Right lobe of liver (tissue), 6 donors: ENCODE measurements around the gene TPST1. TPM values are rescaled to one million over a fixed set of nuclear protein-coding genes. Genes with fewer than 3 reads are reported as not detected.

Source experiments
- ATAC-seq, 4 donors: fragments of 200-7000 bp; cut with Tn5 transposase; one replicate each; pipeline ENCODE4 v1.9.1; 2020; ENCODE audit warnings: mild to moderate bottlenecking in 4 of 4, moderate library complexity in 4 of 4
- DNase-seq, 3 donors: peaks; one replicate each; pipeline ENCODE4 v3.0.0-alpha.2; 2020
- H3K27ac ChIP-seq, 3 donors: fragments of 200-600 bp; one replicate each; pipeline ENCODE4 v1.8.0; 2022
- H3K27me3 ChIP-seq, 2 donors: fragments of 200-600 bp; one replicate each; pipeline ENCODE4 v1.8.0; 2022
- H3K36me3 ChIP-seq, 4 donors: fragments of 200-600 bp; sonication (generic) in 1 of 4; one replicate each; pipeline versions ENCODE4 v1.5.1 to v1.8.0; 2017 to 2022; ENCODE audit warnings: control low read depth in 1 of 4
- H3K4me1 ChIP-seq, 4 donors: fragments of 200-600 bp; sonication (generic) in 1 of 4; one replicate each; pipeline versions ENCODE4 v1.5.1 to v1.8.0; 2017 to 2022; ENCODE audit warnings: control low read depth in 1 of 4
- H3K4me3 ChIP-seq, 3 donors: fragments of 200-600 bp; one replicate each; pipeline ENCODE4 v1.8.0; 2022
- H3K9me3 ChIP-seq, 4 donors: fragments of 200-600 bp; sonication (generic) in 1 of 4; one replicate each; pipeline versions ENCODE4 v1.5.1 to v1.8.0; 2017 to 2022; ENCODE audit warnings: control low read depth in 1 of 4
- CTCF ChIP-seq, 4 donors: fragments of 200-600 bp in 3 of 4; fragments of 450-650 bp in 1 of 4; IDR thresholded peaks; one replicate each; pipeline versions ENCODE4 v1.5.1 to v1.8.0; 2016 to 2022; ENCODE audit warnings: antibody characterized with exemption in 4 of 4, mild to moderate bottlenecking in 2 of 4
- POLR2A ChIP-seq: fragments of 450-650 bp; IDR thresholded peaks from one replicate; pipeline ENCODE4 v1.6.1; 2017; ENCODE audit warnings: antibody characterized with exemption, mild to moderate bottlenecking
- WGBS: methylation state at CpG from one replicate; pipeline ENCODE4 v1.1.6; 2018; ENCODE audit warnings: low coverage, low lambda C conversion rate; ENCODE audit not compliant: insufficient coverage; ENCODE audit errors: missing lambda C conversion rate; 5-methylcytosine and 5-hydroxymethylcytosine counted together
- intact Hi-C, 2 donors: fragments of 100-400 bp; cut with DNase I; formaldehyde crosslinking; loops; one replicate each; pipeline versions ENCODE4 v1.11.2 to v1.14.1; 2022
- total RNA-seq, 6 experiments: library from RNA; depleted of rRNA in 2 of 6; stranded (reverse); fragments of >200 nt in 2 of 6; fragmentation: NEBNext Ultra II Directional in 3 of 6; extraction: Animal tissue kit (Norgen Biotek cat#: 25700) in 3 of 6; gene quantifications; one replicate each; pipeline versions ENCODE4 v1.1.0 to v1.2.4, GENCODE V29; 2016 to 2023
- donor health status: DM: no; HTN: yes; CAD: no.
- donor health status: DM: no; HTN: no; CAD: no.
- donor health status: DM: no; HTN: no; CAD: no.
- donor health status: DM: no; HTN: yes; CAD: no.
- donor health status: DM: no; HTN: yes; CAD: no.

TPST1 gene
- total RNA-seq, 6 experiments from 2014 or later, result 18.0 to 40.5 (median 26.3) TPM

- Histone ChIP-seq H3K9me3 (no peaks in the 10 kb centered on the region), H3K4me1 (peaks cover 0 to 15% (median 7%) of the 10 kb centered on the region in 4 donors), H3K4me3 (no peak overlapping the region), H3K36me3 (no peaks in the 10 kb centered on the region), H3K27me3 (no peaks in the 10 kb centered on the region), H3K27ac (peak overlapping the region in 2 of 3 donors; percentile 58 to 98)
- intact Hi-C loops, result no loop called here
- DNase-seq (no peak), ATAC-seq (peak in 1 of 4 donors; percentile 8)
- TF ChIP-seq POLR2A (no peak), CTCF (IDR thresholded peaks at IDR 0.05) (no peak)
- 78% methylated on average over 2 of the region's 2 CpGs for WGBS
These were observed 21.4 kb upstream of the TPST1 start for GRCh38 chr7:66183700-66184099.

GRCh38 chr7:66185680-66186187 is 19.4 kb upstream of the TPST1 start:
- Histone ChIP-seq H3K9me3 (no peaks in the 10 kb centered on the region), H3K27me3 (no peaks in the 10 kb centered on the region), H3K36me3 (no peaks in the 10 kb centered on the region), H3K4me1 (peaks cover 0 to 30% (median 13%) of the 10 kb centered on the region in 4 donors), H3K27ac (peak overlapping the region in 1 of 3 donors; percentile 98), H3K4me3 (no peak overlapping the region)
- 72% methylated on average over 3 of the region's 8 CpGs for whole genome bisulfite sequencing
- DNase-seq (no peak), ATAC-seq (no peak)
- TF ChIP-seq CTCF (IDR thresholded peaks at IDR 0.05), result no peak
- TF ChIP-seq POLR2A, result no peak
- intact Hi-C loops, result no loop called here

GRCh38 chr7:66186991-66187390 is 18.1 kb upstream of the TPST1 start:
- TF ChIP-seq POLR2A, result no peak
- TF ChIP-seq CTCF (IDR thresholded peaks at IDR 0.05), result no peak
- no peak for ATAC-seq

GRCh38 chr7:66187905-66188304 is 17.2 kb upstream of the TPST1 start:
- WGBS, result 13% methylated on average over 1 of the region's 1 CpG
- Histone ChIP-seq H3K27me3 (no peaks in the 10 kb centered on the region), H3K4me3 (no peak overlapping the region), H3K27ac (peak overlapping the region; percentile 11 to 98 (median 92)), H3K36me3 (no peaks in the 10 kb centered on the region), H3K4me1 (peaks cover 0 to 37% (median 13%) of the 10 kb centered on the region in 4 donors), H3K9me3 (no peaks in the 10 kb centered on the region)
- DNase-seq, result peak; percentile 74 to 91 (median 88)
- intact Hi-C loops, result no loop called here
- peak; percentile 64 to 82 (median 75) for ATAC-seq
- TF ChIP-seq CTCF (IDR thresholded peaks at IDR 0.05) (no peak), POLR2A (peak; percentile 28)

More at GRCh38 chr7:66186991-66187390, 18.1 kb upstream of the TPST1 start:
- H3K27me3 ChIP-seq, result no peaks in the 10 kb centered on the region
- WGBS, result 88% methylated on average over 4 of the region's 4 CpGs
- intact Hi-C loops, result no loop called here
- H3K9me3 ChIP-seq, result no peaks in the 10 kb centered on the region
- H3K27ac ChIP-seq, result peak overlapping the region in 2 of 3 donors; percentile 92 to 98
- no peak for DNase-seq
- peaks cover 0 to 37% (median 13%) of the 10 kb centered on the region in 4 donors for H3K4me1 ChIP-seq
- H3K4me3 ChIP-seq, result no peak overlapping the region
- no peaks in the 10 kb centered on the region for H3K36me3 ChIP-seq
